NCI-H2081 treated with DMSO at 0.1 percent for 48 hours (cell line): ENCODE results near the gene OSBPL6.
"Not testable (repeated sequence)": the region's sequence is repeated elsewhere in the genome, so short reads cannot be mapped to it uniquely, and the experiment has no call there.

Experiments
- DNase-seq: peaks from one replicate; lab custom pipeline; 2025; lab: John Stamatoyannopoulos, UW

The OSBPL6 gene

GRCh38 chr2:178403671-178404306 lies 209.5 kb downstream of the OSBPL6 start:
- DNase-seq, result no peak

- DNase-seq, result no peak
These were observed 210.1 kb downstream of the OSBPL6 start for GRCh38 chr2:178404368-178404767.

GRCh38 chr2:178409261-178409660 lies 214.9 kb downstream of the OSBPL6 start:
- DNase-seq, result no peak

DNA sequence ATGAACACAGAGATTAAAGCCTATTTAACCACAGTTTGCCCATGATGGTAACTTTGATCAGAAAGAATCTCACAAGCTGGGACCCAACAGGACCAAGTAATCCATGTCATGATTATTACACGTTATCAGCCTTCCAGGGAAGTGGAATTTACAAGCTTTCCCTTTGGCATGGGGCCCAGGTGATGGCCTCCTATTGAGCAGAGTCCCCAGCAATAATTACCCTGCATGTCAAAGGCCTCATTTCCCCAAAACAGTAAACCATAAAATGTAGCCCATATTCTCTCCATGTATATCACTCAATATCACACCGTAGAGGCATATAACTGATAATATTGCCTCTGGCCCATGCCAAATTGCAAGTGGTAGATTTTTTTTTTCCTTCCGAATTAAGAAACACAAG lies 217.7 kb downstream of the OSBPL6 start:
- DNase-seq, result no peak

DNA sequence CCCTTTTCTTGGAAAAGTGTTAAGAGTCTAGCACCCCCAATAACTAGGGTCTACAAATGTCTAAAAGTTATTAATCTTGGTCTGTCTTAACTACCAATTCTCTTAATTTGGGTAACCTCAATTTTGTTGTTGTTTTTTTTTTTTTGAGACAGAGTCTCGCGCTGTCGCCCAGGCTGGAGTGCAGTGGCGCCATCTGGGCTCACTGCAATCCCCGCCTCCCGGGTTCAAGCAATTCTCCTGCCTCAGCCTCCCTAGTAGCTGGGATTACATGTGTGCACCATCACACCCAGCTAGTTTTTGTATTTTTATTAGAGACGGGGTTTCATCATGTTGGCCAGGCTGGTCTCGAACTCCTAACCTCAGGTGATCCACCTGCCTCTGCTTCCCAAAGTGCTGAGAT lies 218.1 kb downstream of the OSBPL6 start:
- DNase-seq, result not testable (repeated sequence)

GRCh38 chr2:178413472-178414265 lies 219.4 kb downstream of the OSBPL6 start:
- DNase-seq, result peak; percentile 43

GRCh38 chr2:178414266-178415247 lies 220.2 kb downstream of the OSBPL6 start:
- peak; percentile 82 for DNase-seq

- no peak for DNase-seq
These were observed 221.7 kb downstream of the OSBPL6 start for GRCh38 chr2:178415979-178416378.

DNA sequence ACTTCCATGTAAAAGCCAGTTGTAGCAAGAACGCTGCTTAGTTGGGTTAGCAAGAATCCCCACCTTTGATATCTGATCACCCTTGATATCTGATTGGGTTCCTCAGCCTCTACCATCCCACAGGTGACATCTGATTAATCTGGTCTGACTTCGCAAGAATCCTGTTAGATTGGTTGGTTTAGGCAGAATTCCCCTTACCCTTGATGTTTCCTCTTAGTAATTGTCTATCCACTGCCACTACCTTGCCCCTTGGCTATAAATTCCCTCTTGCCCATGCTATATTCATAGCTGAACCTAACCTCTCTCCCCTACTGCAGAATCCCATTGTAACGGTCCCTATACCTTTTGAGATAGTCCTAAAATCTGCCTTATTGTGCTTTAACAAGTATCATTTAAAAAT lies 223.6 kb downstream of the OSBPL6 start:
- DNase-seq, result no peak

DNA sequence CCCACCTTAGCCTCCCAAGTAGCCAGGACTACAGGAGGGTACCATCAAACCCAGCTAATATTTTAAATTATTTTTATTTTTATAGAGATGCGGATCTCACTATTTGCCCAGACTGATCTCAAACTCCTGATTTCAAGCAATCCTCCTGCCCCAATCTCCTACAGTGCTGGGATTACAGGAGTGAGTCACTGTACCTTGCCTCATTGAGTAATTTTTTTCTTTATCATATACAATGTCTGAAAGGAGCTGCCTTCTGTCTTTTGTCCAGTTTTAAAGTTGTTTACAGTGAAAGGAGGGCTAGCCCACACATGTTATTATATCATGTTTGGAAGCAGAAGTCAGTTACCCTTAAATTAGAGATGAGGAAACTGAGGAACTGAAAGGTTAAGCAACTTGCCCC lies 224.1 kb downstream of the OSBPL6 start:
- no peak for DNase-seq

GRCh38 chr2:178419123-178419522 lies 224.8 kb downstream of the OSBPL6 start:
- no peak for DNase-seq

DNA sequence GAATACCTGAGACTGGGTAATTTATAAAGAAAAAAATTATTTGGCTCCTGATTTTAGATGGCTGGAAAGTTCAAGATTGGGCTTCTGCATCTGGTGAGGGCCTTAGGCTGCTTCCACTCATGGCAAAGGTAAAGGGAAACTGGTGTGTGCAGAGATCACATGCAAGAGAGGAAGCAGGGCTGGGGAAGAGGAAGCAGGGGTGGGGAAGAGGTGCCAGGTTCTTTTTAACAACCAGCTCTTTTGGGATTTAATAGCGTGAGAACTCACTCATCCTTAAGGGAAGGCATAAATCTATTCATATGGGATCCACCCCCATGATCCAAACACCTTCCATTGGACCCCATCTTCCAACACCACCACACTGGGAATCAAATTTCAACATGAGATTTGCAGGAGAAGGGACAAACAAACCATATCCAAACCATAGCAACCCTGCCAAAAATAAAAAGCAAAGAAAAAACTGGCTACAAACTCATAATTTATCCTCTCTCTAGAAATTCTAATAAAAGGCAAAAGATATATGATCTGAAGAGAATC lies 226.2 kb downstream of the OSBPL6 start:
- no peak for DNase-seq

DNA sequence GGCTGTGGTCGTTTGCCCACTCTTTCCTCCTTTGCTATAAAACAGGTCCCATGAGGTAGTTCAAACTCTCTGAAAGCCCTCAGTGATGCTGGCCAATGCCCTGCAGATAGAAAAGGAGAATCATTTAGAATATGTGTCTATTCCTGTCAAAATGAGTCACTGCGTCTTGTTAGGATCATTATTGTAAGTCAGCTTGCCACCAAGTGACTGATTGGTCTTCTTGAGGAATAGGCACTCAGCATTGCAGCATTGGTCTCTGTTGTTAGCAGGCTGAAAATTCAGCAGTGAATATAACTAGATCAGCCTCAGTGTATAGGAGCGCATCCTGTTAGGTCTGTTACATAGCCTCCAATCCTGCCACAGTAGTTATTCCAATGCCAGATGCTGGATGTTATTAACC lies 227.8 kb downstream of the OSBPL6 start:
- DNase-seq, result no peak

GRCh38 chr2:178423746-178424145 lies 229.4 kb downstream of the OSBPL6 start:
- DNase-seq, result not testable (repeated sequence)

DNA sequence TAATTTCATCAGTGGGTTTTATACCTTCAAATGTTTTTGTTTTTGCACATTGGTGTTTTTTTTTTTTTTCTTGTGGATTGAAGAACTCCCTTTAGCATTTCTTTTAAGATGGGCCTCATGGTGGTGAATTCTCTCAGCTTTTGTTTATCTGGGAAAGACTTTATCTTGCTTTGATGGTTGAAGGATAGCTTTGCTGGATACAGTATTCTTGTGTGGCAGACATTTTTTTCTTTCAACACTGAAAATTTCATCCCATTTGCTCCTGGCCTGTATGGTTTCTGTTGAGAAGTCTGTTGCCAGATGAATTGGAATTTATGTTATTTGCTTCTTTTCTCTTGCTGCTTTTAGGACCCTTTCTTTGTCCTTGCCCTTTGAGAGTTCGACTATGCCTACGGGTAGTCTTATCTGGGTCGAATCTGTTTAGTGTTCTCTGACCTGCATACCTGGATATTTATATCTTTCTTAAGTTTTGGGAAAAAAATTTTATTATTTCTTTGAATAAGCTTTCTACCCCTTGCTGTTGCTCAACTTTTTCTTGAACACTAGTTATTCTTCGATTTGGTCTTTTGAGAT lies 231.0 kb downstream of the OSBPL6 start:
- no peak for DNase-seq

DNA sequence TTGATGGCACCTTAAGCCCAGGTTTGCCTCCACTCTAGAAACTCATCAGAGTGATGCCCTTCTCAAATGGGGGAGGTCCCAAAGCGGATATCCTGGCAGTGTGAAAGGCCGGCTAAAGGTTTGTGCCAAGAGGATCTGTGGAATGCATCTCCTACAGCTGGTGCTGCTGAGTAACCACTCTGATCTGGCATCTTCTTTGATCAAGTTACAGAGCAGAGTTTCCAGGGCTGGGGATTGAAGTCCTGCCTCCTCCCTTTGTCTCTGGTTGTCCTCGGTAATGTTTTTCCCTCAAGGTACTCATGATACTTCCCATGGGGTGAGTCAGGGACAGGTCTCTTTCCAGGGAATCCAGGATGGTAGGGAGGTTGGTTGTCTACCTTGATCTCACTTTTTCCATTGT lies 232.1 kb downstream of the OSBPL6 start:
- no peak for DNase-seq

- DNase-seq, result no peak
These were observed 233.1 kb downstream of the OSBPL6 start for GRCh38 chr2:178427458-178427857.

GRCh38 chr2:178428396-178428806 lies 234.1 kb downstream of the OSBPL6 start:
- no peak for DNase-seq

GRCh38 chr2:178429336-178429735 lies 235.0 kb downstream of the OSBPL6 start:
- no peak for DNase-seq

DNA sequence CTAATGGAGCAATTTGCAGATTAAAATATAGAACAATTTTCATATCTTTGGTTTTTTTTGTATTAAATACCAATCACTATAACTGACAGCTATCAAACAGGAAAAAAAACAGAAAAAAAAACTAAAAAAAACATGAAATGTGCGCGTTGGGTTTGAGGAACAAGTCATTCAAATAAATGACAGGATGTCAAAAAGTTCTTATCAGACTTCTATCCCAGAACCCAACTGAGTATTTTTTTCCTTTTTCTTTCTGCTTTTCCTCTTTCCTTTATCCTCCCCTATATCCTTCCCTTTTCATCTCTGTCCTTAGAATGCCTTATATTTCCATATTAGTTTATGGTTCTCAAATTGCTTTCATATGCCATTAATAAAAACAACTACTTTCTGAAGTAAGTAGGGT lies 242.3 kb downstream of the OSBPL6 start:
- DNase-seq, result no peak

GRCh38 chr2:178441426-178441825 lies 247.1 kb downstream of the OSBPL6 start:
- DNase-seq, result no peak
